ENCODE data around the gene RAPGEF3.
A peak's percentile ranks its signal among the peaks of the same experiment; 100 is the strongest.

RAPGEF3 gene

GRCh38 chr12:47717046-47717442, 41.6 kb downstream of the RAPGEF3 start:
- peak overlapping the region in 1 of 2 donors; percentile 49 for H3K4me3 ChIP-seq (ENCODE audit: low read length in 2 of 2)
- peaks cover 42% of the 10 kb centered on the region for H3K4me1 ChIP-seq (ENCODE audit: control insufficient read depth, insufficient read depth, low read length)
- H3K9me3 ChIP-seq (ENCODE audit: control insufficient read depth in 2 of 2, low read length in 2 of 2), result no peaks in the 10 kb centered on the region
- peak overlapping the region; percentile 92 for H3K27ac ChIP-seq (ENCODE audit: low read length)
- H3K36me3 ChIP-seq (ENCODE audit: control insufficient read depth in 2 of 2, insufficient read depth in 2 of 2, low read length in 2 of 2), result peaks cover 5 to 11% of the 10 kb centered on the region in 2 donors
- H3K27me3 ChIP-seq (ENCODE audit: control insufficient read depth in 1 of 2, insufficient read depth in 2 of 2, low read length in 2 of 2), result no peaks in the 10 kb centered on the region
- peak overlapping the region in 1 of 2 donors; percentile 46 for H3K9ac ChIP-seq (ENCODE audit: low read length in 2 of 2)

GRCh38 chr12:47715877-47716548, 42.7 kb downstream of the RAPGEF3 start:
- Histone ChIP-seq H3K4me3 (ENCODE audit: low read length in 2 of 2) (peak overlapping the region; percentile 42 to 59), H3K36me3 (ENCODE audit: control insufficient read depth in 2 of 2, insufficient read depth in 2 of 2, low read length in 2 of 2) (peaks cover 4 to 11% of the 10 kb centered on the region in 2 donors), H3K9me3 (ENCODE audit: control insufficient read depth in 2 of 2, low read length in 2 of 2) (no peaks in the 10 kb centered on the region)

DNA sequence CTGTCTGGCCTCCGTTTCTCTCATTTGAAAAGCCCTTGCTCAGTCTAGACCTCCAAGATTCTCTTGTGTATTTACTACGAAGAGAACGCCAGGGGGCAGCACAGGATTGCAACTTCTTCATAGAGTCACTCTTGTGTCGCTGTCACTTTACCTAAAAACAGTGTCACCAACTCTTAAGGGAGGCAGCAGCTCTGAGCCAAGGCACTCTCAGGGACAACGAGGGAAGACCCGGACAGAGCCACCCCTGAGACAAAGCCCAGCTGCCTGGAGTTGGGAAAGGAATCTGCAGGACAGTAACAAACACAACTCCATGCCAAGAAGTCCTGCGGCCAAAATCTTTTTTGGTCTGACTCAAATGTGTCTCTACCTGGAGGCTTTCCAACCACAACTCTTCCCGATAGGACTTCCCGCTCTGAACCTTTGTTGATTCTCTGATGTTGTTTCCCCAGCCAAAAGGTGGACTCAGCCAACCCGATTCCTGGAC, 43.2 kb downstream of the RAPGEF3 start:
- Histone ChIP-seq H3K9me3 (ENCODE audit: control insufficient read depth in 2 of 2, low read length in 2 of 2) (no peaks in the 10 kb centered on the region), H3K27ac (ENCODE audit: low read length) (peak overlapping the region; percentile 92), H3K27me3 (ENCODE audit: control insufficient read depth in 1 of 2, insufficient read depth in 2 of 2, low read length in 2 of 2) (no peaks in the 10 kb centered on the region), H3K36me3 (ENCODE audit: control insufficient read depth in 2 of 2, insufficient read depth in 2 of 2, low read length in 2 of 2) (peaks cover 0 to 5% of the 10 kb centered on the region in 2 donors), H3K9ac (ENCODE audit: low read length in 2 of 2) (peak overlapping the region in 1 of 2 donors; percentile 66), H3K4me1 (ENCODE audit: control insufficient read depth, insufficient read depth, low read length) (peaks cover 42% of the 10 kb centered on the region), H3K4me3 (ENCODE audit: low read length in 2 of 2) (peak overlapping the region; percentile 42 to 59)

More at GRCh38 chr12:47715877-47716548, 42.7 kb downstream of the RAPGEF3 start:
- Histone ChIP-seq H3K9ac (ENCODE audit: low read length in 2 of 2) (no peak overlapping the region), H3K27ac (ENCODE audit: low read length) (peak overlapping the region; percentile 92), H3K4me1 (ENCODE audit: control insufficient read depth, insufficient read depth, low read length) (peaks cover 42% of the 10 kb centered on the region), H3K27me3 (ENCODE audit: control insufficient read depth in 1 of 2, insufficient read depth in 2 of 2, low read length in 2 of 2) (no peaks in the 10 kb centered on the region)

DNA sequence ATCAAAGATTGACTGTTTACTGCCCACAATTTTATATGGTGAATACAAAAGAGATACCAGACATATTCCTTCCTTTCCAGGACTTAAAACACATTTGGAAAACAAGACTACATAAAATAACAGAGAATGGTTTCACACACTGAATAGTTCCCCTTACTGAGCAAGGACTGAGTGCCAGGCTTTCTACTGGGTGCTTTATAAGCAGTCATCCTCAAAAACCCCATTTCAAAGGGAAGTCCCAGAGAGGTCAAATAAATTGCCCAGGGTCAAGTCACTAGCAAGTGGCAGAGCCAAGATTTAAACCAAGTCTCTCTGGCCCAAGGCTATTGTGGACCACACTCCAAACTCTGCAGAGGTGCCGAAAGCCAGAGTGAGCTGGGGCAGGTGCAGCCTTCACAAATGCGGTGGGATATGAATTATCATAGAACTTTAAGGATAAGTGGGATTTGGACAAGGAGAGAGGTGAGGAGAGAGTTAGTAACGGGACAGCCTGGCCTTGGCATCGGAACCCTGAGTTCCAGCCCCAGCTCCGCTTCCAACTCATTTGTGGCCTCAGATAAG, 43.8 kb downstream of the RAPGEF3 start:
- peak overlapping the region; percentile 92 for H3K27ac ChIP-seq (ENCODE audit: low read length)
- H3K9me3 ChIP-seq (ENCODE audit: control insufficient read depth in 2 of 2, low read length in 2 of 2), result no peaks in the 10 kb centered on the region
- H3K27me3 ChIP-seq (ENCODE audit: control insufficient read depth in 1 of 2, insufficient read depth in 2 of 2, low read length in 2 of 2), result no peaks in the 10 kb centered on the region
- peaks cover 0 to 2% of the 10 kb centered on the region in 2 donors for H3K36me3 ChIP-seq (ENCODE audit: control insufficient read depth in 2 of 2, insufficient read depth in 2 of 2, low read length in 2 of 2)
- peaks cover 42% of the 10 kb centered on the region for H3K4me1 ChIP-seq (ENCODE audit: control insufficient read depth, insufficient read depth, low read length)
- H3K4me3 ChIP-seq (ENCODE audit: low read length in 2 of 2), result peak overlapping the region in 1 of 2 donors; percentile 59
- peak overlapping the region in 1 of 2 donors; percentile 66 for H3K9ac ChIP-seq (ENCODE audit: low read length in 2 of 2)

- Histone ChIP-seq H3K36me3 (ENCODE audit: control insufficient read depth in 2 of 2, insufficient read depth in 2 of 2, low read length in 2 of 2) (no peaks in the 10 kb centered on the region), H3K4me1 (ENCODE audit: control insufficient read depth, insufficient read depth, low read length) (peaks cover 26% of the 10 kb centered on the region), H3K27ac (ENCODE audit: low read length) (no peak overlapping the region), H3K9me3 (ENCODE audit: control insufficient read depth in 2 of 2, low read length in 2 of 2) (no peaks in the 10 kb centered on the region), H3K4me3 (ENCODE audit: low read length in 2 of 2) (no peak overlapping the region), H3K27me3 (ENCODE audit: control insufficient read depth in 1 of 2, insufficient read depth in 2 of 2, low read length in 2 of 2) (no peaks in the 10 kb centered on the region), H3K9ac (ENCODE audit: low read length in 2 of 2) (no peak overlapping the region)
These were observed 46.5 kb downstream of the RAPGEF3 start for GRCh38 chr12:47712171-47712570.

GRCh38 chr12:47711448-47711847, 47.2 kb downstream of the RAPGEF3 start:
- no peak overlapping the region for H3K4me3 ChIP-seq (ENCODE audit: low read length in 2 of 2)
- no peak overlapping the region for H3K9ac ChIP-seq (ENCODE audit: low read length in 2 of 2)
- peaks cover 23% of the 10 kb centered on the region for H3K4me1 ChIP-seq (ENCODE audit: control insufficient read depth, insufficient read depth, low read length)
- H3K9me3 ChIP-seq (ENCODE audit: control insufficient read depth in 2 of 2, low read length in 2 of 2), result no peaks in the 10 kb centered on the region
- H3K36me3 ChIP-seq (ENCODE audit: control insufficient read depth in 2 of 2, insufficient read depth in 2 of 2, low read length in 2 of 2), result no peaks in the 10 kb centered on the region
- no peaks in the 10 kb centered on the region for H3K27me3 ChIP-seq (ENCODE audit: control insufficient read depth in 1 of 2, insufficient read depth in 2 of 2, low read length in 2 of 2)
- H3K27ac ChIP-seq (ENCODE audit: low read length), result no peak overlapping the region

DNA sequence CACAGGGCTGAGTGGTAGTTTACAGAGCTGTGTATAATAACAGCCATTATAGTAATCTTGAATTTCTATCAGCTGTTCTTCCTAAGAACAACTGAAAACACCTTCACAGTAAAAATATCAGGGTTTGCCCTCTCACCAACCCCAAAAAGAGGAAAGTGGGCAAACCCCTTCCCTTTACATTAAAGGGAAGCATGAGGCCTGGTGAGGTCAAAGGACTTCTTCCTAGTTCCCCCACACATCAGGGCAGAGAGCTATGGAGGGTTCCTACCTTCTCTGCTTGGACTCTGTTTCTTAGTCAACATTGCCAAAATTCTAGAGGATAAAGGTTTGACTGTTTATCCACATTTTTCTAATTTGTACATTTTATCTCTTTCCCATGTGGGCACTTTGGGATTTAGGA, 48.4 kb downstream of the RAPGEF3 start:
- no peak overlapping the region for H3K27ac ChIP-seq (ENCODE audit: low read length)
- no peak overlapping the region for H3K4me3 ChIP-seq (ENCODE audit: low read length in 2 of 2)
- peaks cover 12% of the 10 kb centered on the region for H3K4me1 ChIP-seq (ENCODE audit: control insufficient read depth, insufficient read depth, low read length)
- H3K9me3 ChIP-seq (ENCODE audit: control insufficient read depth in 2 of 2, low read length in 2 of 2), result no peaks in the 10 kb centered on the region
- H3K36me3 ChIP-seq (ENCODE audit: control insufficient read depth in 2 of 2, insufficient read depth in 2 of 2, low read length in 2 of 2), result no peaks in the 10 kb centered on the region
- no peaks in the 10 kb centered on the region for H3K27me3 ChIP-seq (ENCODE audit: control insufficient read depth in 1 of 2, insufficient read depth in 2 of 2, low read length in 2 of 2)
- H3K9ac ChIP-seq (ENCODE audit: low read length in 2 of 2), result no peak overlapping the region

- H3K36me3 ChIP-seq (ENCODE audit: control insufficient read depth in 2 of 2, insufficient read depth in 2 of 2, low read length in 2 of 2), result no peaks in the 10 kb centered on the region
- no peak overlapping the region for H3K27ac ChIP-seq (ENCODE audit: low read length)
- no peaks in the 10 kb centered on the region for H3K27me3 ChIP-seq (ENCODE audit: control insufficient read depth in 1 of 2, insufficient read depth in 2 of 2, low read length in 2 of 2)
- no peak overlapping the region for H3K4me3 ChIP-seq (ENCODE audit: low read length in 2 of 2)
- peaks cover 5% of the 10 kb centered on the region for H3K4me1 ChIP-seq (ENCODE audit: control insufficient read depth, insufficient read depth, low read length)
- H3K9ac ChIP-seq (ENCODE audit: low read length in 2 of 2), result no peak overlapping the region
- no peaks in the 10 kb centered on the region for H3K9me3 ChIP-seq (ENCODE audit: control insufficient read depth in 2 of 2, low read length in 2 of 2)
These were observed 49.0 kb downstream of the RAPGEF3 start for GRCh38 chr12:47709671-47710070.

- H3K4me3 ChIP-seq (ENCODE audit: low read length in 2 of 2), result no peak overlapping the region
- H3K27ac ChIP-seq (ENCODE audit: low read length), result no peak overlapping the region
- H3K9me3 ChIP-seq (ENCODE audit: control insufficient read depth in 2 of 2, low read length in 2 of 2), result no peaks in the 10 kb centered on the region
- H3K9ac ChIP-seq (ENCODE audit: low read length in 2 of 2), result no peak overlapping the region
- H3K27me3 ChIP-seq (ENCODE audit: control insufficient read depth in 1 of 2, insufficient read depth in 2 of 2, low read length in 2 of 2), result no peaks in the 10 kb centered on the region
- no peaks in the 10 kb centered on the region for H3K36me3 ChIP-seq (ENCODE audit: control insufficient read depth in 2 of 2, insufficient read depth in 2 of 2, low read length in 2 of 2)
- H3K4me1 ChIP-seq (ENCODE audit: control insufficient read depth, insufficient read depth, low read length), result peaks cover 4% of the 10 kb centered on the region
These were observed 49.4 kb downstream of the RAPGEF3 start for GRCh38 chr12:47709237-47709636.

- Histone ChIP-seq H3K36me3 (ENCODE audit: control insufficient read depth in 2 of 2, insufficient read depth in 2 of 2, low read length in 2 of 2) (no peaks in the 10 kb centered on the region), H3K4me1 (ENCODE audit: control insufficient read depth, insufficient read depth, low read length) (peaks cover 4% of the 10 kb centered on the region), H3K9me3 (ENCODE audit: control insufficient read depth in 2 of 2, low read length in 2 of 2) (no peaks in the 10 kb centered on the region), H3K27me3 (ENCODE audit: control insufficient read depth in 1 of 2, insufficient read depth in 2 of 2, low read length in 2 of 2) (no peaks in the 10 kb centered on the region), H3K27ac (ENCODE audit: low read length) (no peak overlapping the region), H3K9ac (ENCODE audit: low read length in 2 of 2) (no peak overlapping the region), H3K4me3 (ENCODE audit: low read length in 2 of 2) (no peak overlapping the region)
These were observed 50.7 kb downstream of the RAPGEF3 start for GRCh38 chr12:47707905-47708543.
